Endothelial cell of umbilical vein (primary cell): Measurements from ENCODE around the gene MRPS18B. TPM values are rescaled to one million over a fixed set of nuclear protein-coding genes. Genes with fewer than 3 reads are reported as not detected.

Experiments used
- BruUV-seq: library from RNA; stranded (reverse); fragments of 400-500 nt; replicated peaks from 2 replicates; lab custom pipeline; 2021; lab: Mats Ljungman, UMichigan
- CTCF ChIA-PET: fragments of 300-600, 350-600 bp; sonication (Branson Sonifier 250); formaldehyde crosslinking; loops from one replicate; lab custom pipeline; 2021; ENCODE audit warnings: antibody characterized with exemption, inconsistent platforms; lab: Charles Lee
- POLR2A ChIA-PET: fragments of 300-600, 350-600 bp; sonication (Branson Sonifier 250); formaldehyde crosslinking; loops from one replicate; lab custom pipeline; 2021; ENCODE audit warnings: antibody characterized with exemption, inconsistent platforms; lab: Charles Lee
- DNase-seq: peaks from one replicate; pipeline ENCODE4 v3.0.0-alpha.2; 2011; ENCODE audit warnings: low read depth, low spot score
- FAIRE-seq: peaks from 2 replicates; lab custom pipeline; 2011; peaks lifted over from hg19 to GRCh38; lab: Jason Lieb, UNC
- H2AFZ ChIP-seq: 2 replicates; pipeline ENCODE4 v1.6.0; 2012; ENCODE audit warnings: low read depth, low read length, control low read depth, inconsistent platforms
- H3K27ac ChIP-seq: 2 replicates; pipeline ENCODE4 v1.5.1; 2011; ENCODE audit warnings: low read depth, mild to moderate bottlenecking, control low read depth, low read length, moderate library complexity; ENCODE audit not compliant: insufficient read depth
- H3K27me3 ChIP-seq, 2 experiments: 2 replicates each; pipeline versions ENCODE4 v1.6.0 to v1.6.1; 2011; ENCODE audit warnings: low read length in 2 of 2, mixed read lengths in 1 of 2; ENCODE audit not compliant: control insufficient read depth in 2 of 2, insufficient read depth in 2 of 2
- H3K36me3 ChIP-seq, 2 experiments: 2 replicates in 1 of 2; 3 replicates in 1 of 2; pipeline ENCODE4 v1.5.1; 2011; ENCODE audit warnings: low read length in 2 of 2, mild to moderate bottlenecking in 1 of 2, moderate library complexity in 1 of 2; ENCODE audit not compliant: control insufficient read depth in 2 of 2, insufficient read depth in 2 of 2; ENCODE audit errors: extremely low read depth in 1 of 2
- H3K4me1 ChIP-seq: 3 replicates; pipeline ENCODE4 v1.5.1; 2011; ENCODE audit warnings: mild to moderate bottlenecking, low read length; ENCODE audit not compliant: control insufficient read depth, insufficient read depth; ENCODE audit errors: extremely low read depth
- H3K4me2 ChIP-seq: 2 replicates; pipeline ENCODE4 v1.6.1; 2011; ENCODE audit warnings: low read length, control low read depth, mixed read lengths; ENCODE audit not compliant: insufficient read depth
- H3K4me3 ChIP-seq, 3 experiments: fragments of 200-600 bp in 1 of 3; sonication (generic), shearing (Covaris generic) in 1 of 3; replicated peaks in 1 of 3; 2 replicates each; pipeline ENCODE4 v1.5.1; 2011 to 2016; ENCODE audit warnings: control low read depth in 3 of 3, low read length in 3 of 3, mild to moderate bottlenecking in 2 of 3, inconsistent platforms in 1 of 3, low read depth in 1 of 3, moderate library complexity in 1 of 3; ENCODE audit not compliant: insufficient read depth in 1 of 3
- H3K79me2 ChIP-seq: 2 replicates; pipeline ENCODE4 v1.6.0; 2012; ENCODE audit warnings: low read length, inconsistent platforms; ENCODE audit not compliant: control insufficient read depth, insufficient read depth
- H3K9ac ChIP-seq: replicated peaks from 2 replicates; pipeline ENCODE3; 2011; ENCODE audit warnings: low read length, control low read depth; ENCODE audit not compliant: insufficient read depth; ENCODE audit errors: extremely low read depth
- H3K9me1 ChIP-seq: replicated peaks from 3 replicates; pipeline ENCODE4 v1.6.0; 2011; ENCODE audit warnings: mild to moderate bottlenecking, low read length; ENCODE audit not compliant: control insufficient read depth, insufficient read depth; ENCODE audit errors: extremely low read depth
- H3K9me3 ChIP-seq: replicated peaks from 2 replicates; pipeline ENCODE4 v1.5.1; 2012; ENCODE audit warnings: low read length, inconsistent platforms; ENCODE audit not compliant: control insufficient read depth, insufficient read depth
- H4K20me1 ChIP-seq: replicated peaks from 2 replicates; pipeline ENCODE3; 2011; ENCODE audit warnings: mild to moderate bottlenecking, low read length; ENCODE audit not compliant: control insufficient read depth, insufficient read depth; ENCODE audit errors: extremely low read depth
- EZH2 ChIP-seq: IDR thresholded peaks from 2 replicates; pipeline ENCODE4 v1.6.1; 2012; ENCODE audit warnings: borderline replicate concordance, low read depth, mild to moderate bottlenecking, moderate library complexity, low read length, inconsistent platforms; ENCODE audit not compliant: severe bottlenecking
- FOS ChIP-seq: IDR thresholded peaks from 2 replicates; pipeline ENCODE4 v1.6.1; 2011; ENCODE audit warnings: mild to moderate bottlenecking, low read length, moderate library complexity, borderline replicate concordance; ENCODE audit not compliant: insufficient read depth
- GATA2 ChIP-seq: IDR thresholded peaks from 2 replicates; pipeline ENCODE4 v1.7.0; 2011; ENCODE audit warnings: low read depth, mild to moderate bottlenecking, moderate library complexity, mixed read lengths, low read length; ENCODE audit not compliant: insufficient read length, insufficient read depth
- JUN ChIP-seq: IDR thresholded peaks from 2 replicates; pipeline ENCODE4 v1.6.1; 2011; ENCODE audit warnings: borderline replicate concordance, low read depth; ENCODE audit not compliant: insufficient read length, insufficient read depth
- MAX ChIP-seq: IDR thresholded peaks from 2 replicates; pipeline ENCODE4 v1.6.1; 2011; ENCODE audit not compliant: insufficient read depth, insufficient read length
- MYC ChIP-seq: IDR thresholded peaks from one replicate; pipeline ENCODE4 v1.6.1; 2011; ENCODE audit warnings: mild to moderate bottlenecking, low read depth, low read length
- POLR2A ChIP-seq: IDR thresholded peaks from 2 replicates; pipeline ENCODE4 v1.6.1; 2012; ENCODE audit warnings: low read depth, mild to moderate bottlenecking, control low read depth, low read length
- POLR2AphosphoS5 ChIP-seq: IDR thresholded peaks from 2 replicates; pipeline ENCODE4 v1.6.1; 2012; ENCODE audit warnings: low read depth, mild to moderate bottlenecking, control low read depth, low read length, moderate library complexity; ENCODE audit not compliant: insufficient read depth
- dilution Hi-C: fragments of 300-500 bp; cut with MboI; formaldehyde crosslinking; loops from one replicate; pipeline ENCODE4 v1.15.0; 2019; ENCODE audit warnings: low sequenced_read_pairs; ENCODE audit not compliant: extremely low pct_ligation_motif_present
- intact Hi-C: fragments of 100-400 bp; cut with micrococcal nuclease; formaldehyde crosslinking; loops from one replicate; pipeline ENCODE4 v1.10.0; 2022
- polyA plus RNA-seq, 4 experiments: library from polyadenylated mRNA; depleted of rRNA in 3 of 4; stranded (reverse) in 3 of 4; unstranded in 1 of 4; fragments of >200 nt; gene quantifications; 2 replicates each; pipeline versions ENCODE4 v1.2.1 to v1.2.3, GENCODE V29; 2011 to 2012; ENCODE audit warnings: missing spikeins in 1 of 4
- total RNA-seq: library from RNA; stranded (reverse); gene quantifications from 2 replicates; pipeline ENCODE4 v1.2.3, GENCODE V29; 2021
- TF ChIP-seq, protein P1 (sequence below), 2 donors: IDR thresholded peaks; 1 replicate in 1 of 2; 2 replicates in 1 of 2; pipeline ENCODE4 v1.5.1; 2011; ENCODE audit warnings: low read length in 2 of 2, mild to moderate bottlenecking in 2 of 2, moderate library complexity in 2 of 2, control low read depth in 1 of 2, inconsistent platforms in 1 of 2, low read depth in 1 of 2; ENCODE audit not compliant: insufficient read depth in 1 of 2; ENCODE audit errors: extremely low read depth in 1 of 2

Gene MRPS18B
- total and polyA plus RNA-seq, 2 donors (not counting 3 experiments of a cell fraction or from before 2014, with no cell fraction given): 32.6 to 49.1 TPM

- FAIRE-seq: no peak
- dilution Hi-C loops (no loop called here), intact Hi-C loops (no loop called here)
- H3K4me3 ChIP-seq: no peak overlapping the region
- TF ChIP-seq POLR2A (no peak), JUN (no peak), EZH2 (no peak), POLR2AphosphoS5 (no peak), FOS (no peak), MYC (no peak), MAX (no peak), GATA2 (no peak)
- TF ChIP-seq, protein P1, sequence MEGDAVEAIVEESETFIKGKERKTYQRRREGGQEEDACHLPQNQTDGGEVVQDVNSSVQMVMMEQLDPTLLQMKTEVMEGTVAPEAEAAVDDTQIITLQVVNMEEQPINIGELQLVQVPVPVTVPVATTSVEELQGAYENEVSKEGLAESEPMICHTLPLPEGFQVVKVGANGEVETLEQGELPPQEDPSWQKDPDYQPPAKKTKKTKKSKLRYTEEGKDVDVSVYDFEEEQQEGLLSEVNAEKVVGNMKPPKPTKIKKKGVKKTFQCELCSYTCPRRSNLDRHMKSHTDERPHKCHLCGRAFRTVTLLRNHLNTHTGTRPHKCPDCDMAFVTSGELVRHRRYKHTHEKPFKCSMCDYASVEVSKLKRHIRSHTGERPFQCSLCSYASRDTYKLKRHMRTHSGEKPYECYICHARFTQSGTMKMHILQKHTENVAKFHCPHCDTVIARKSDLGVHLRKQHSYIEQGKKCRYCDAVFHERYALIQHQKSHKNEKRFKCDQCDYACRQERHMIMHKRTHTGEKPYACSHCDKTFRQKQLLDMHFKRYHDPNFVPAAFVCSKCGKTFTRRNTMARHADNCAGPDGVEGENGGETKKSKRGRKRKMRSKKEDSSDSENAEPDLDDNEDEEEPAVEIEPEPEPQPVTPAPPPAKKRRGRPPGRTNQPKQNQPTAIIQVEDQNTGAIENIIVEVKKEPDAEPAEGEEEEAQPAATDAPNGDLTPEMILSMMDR (IDR thresholded peaks at IDR 0.05; ENCODE audit: extremely low read depth in 1 of 2, insufficient read depth in 1 of 2, low read depth in 1 of 2, low read length in 2 of 2): no peak
- H3K4me1 ChIP-seq: peaks cover 8% of the 10 kb centered on the region
- BruUV-seq: no TSS peak
- no peak overlapping the region for H3K9ac ChIP-seq
- H2AFZ ChIP-seq: no peak overlapping the region
- DNase-seq: no peak
- peaks cover 17% of the 10 kb centered on the region for H3K79me2 ChIP-seq
- no peak overlapping the region for H3K4me2 ChIP-seq
- H3K9me3 ChIP-seq: no peaks in the 10 kb centered on the region
- peaks cover 8 to 25% of the 10 kb centered on the region in 2 experiments for H3K36me3 ChIP-seq
- no peaks in the 10 kb centered on the region for H3K9me1 ChIP-seq
- H3K27me3 ChIP-seq: no peaks in the 10 kb centered on the region
- no peaks in the 10 kb centered on the region for H4K20me1 ChIP-seq
- CTCF ChIA-PET: interaction anchor here (0.7 to 1.3 kb wide), 2 partner anchors 21 to 79 kb away, joined by 3 to 5 read pairs; partner anchors contain the start of gene DHX16
- no peak overlapping the region for H3K27ac ChIP-seq
- POLR2A ChIA-PET: no interaction called here
These were observed 33.5 kb downstream of the MRPS18B start for GRCh38 chr6:30651143-30651542.
